PC-9 (cell line): ENCODE measurements around the gene PPP3R1. TPM values are rescaled to one million over a fixed set of nuclear protein-coding genes. Genes with fewer than 3 reads are reported as not detected.

ENCODE experiments used
- BruUV-seq: library from RNA; stranded (reverse); fragments of 400-500 nt; replicated peaks from 2 replicates; lab custom pipeline; 2021; lab: Mats Ljungman, UMichigan
- CTCF ChIA-PET: fragments of 300-600 bp; sonication (Branson Sonifier 250); formaldehyde crosslinking; loops from one replicate; lab custom pipeline; 2022; ENCODE audit warnings: antibody characterized with exemption; lab: Charles Lee
- POLR2A ChIA-PET: fragments of 300-600 bp; sonication (Branson Sonifier 250); formaldehyde crosslinking; loops from one replicate; lab custom pipeline; 2022; ENCODE audit warnings: antibody characterized with exemption; ENCODE audit not compliant: unreplicated experiment; lab: Charles Lee
- DNase-seq, 2 experiments: peaks; one replicate each; pipeline versions ENCODE4 v3.0.0 to v3.0.0-alpha.2; 2015 to 2022; ENCODE audit warnings: mixed read lengths in 1 of 2
- H2AFZ ChIP-seq: fragments of 200-600 bp; sonication (generic); 2 replicates; pipeline ENCODE4 v1.8.1; 2017; ENCODE audit warnings: antibody characterized with exemption
- H3F3A ChIP-seq: fragments of 200-600 bp; sonication (generic); 2 replicates; pipeline ENCODE4 v1.8.1; 2017; ENCODE audit warnings: antibody characterized with exemption, mild to moderate bottlenecking, low read depth; ENCODE audit not compliant: insufficient read depth
- H3K27ac ChIP-seq: fragments of 200-600 bp; sonication (generic); 2 replicates; pipeline ENCODE4 v1.6.1; 2016; ENCODE audit warnings: mixed run types
- H3K27me3 ChIP-seq: fragments of 200-600 bp; sonication (generic); 2 replicates; pipeline ENCODE4 v1.6.1; 2016; ENCODE audit warnings: low read depth, mixed run types; ENCODE audit not compliant: insufficient read depth
- H3K36me3 ChIP-seq: fragments of 200-600 bp; sonication (generic); 2 replicates; pipeline ENCODE4 v1.6.1; 2016; ENCODE audit warnings: low read depth, mixed run types
- H3K4me1 ChIP-seq: fragments of 200-600 bp; sonication (generic); replicated peaks from 2 replicates; pipeline ENCODE4 v1.6.1; 2016; ENCODE audit warnings: mixed run types; ENCODE audit not compliant: insufficient read depth
- H3K4me2 ChIP-seq: fragments of 200-600 bp; sonication (generic); 2 replicates; pipeline ENCODE4 v1.6.1; 2017; ENCODE audit warnings: mixed run types
- H3K4me3 ChIP-seq: fragments of 200-600 bp; sonication (generic); 2 replicates; pipeline ENCODE4 v1.6.1; 2016; ENCODE audit warnings: mixed run types
- H3K79me2 ChIP-seq: fragments of 200-600 bp; sonication (generic); 2 replicates; pipeline ENCODE4 v1.6.1; 2017; ENCODE audit warnings: low read depth, mixed run types
- H3K9me2 ChIP-seq: fragments of 200-600 bp; sonication (generic); 2 replicates; pipeline ENCODE4 v1.8.1; 2017; ENCODE audit warnings: mild to moderate bottlenecking; ENCODE audit not compliant: insufficient read depth
- H3K9me3 ChIP-seq: fragments of 200-600 bp; sonication (generic); 2 replicates; pipeline ENCODE4 v1.8.1; 2016; ENCODE audit warnings: low read depth; ENCODE audit not compliant: insufficient read depth
- H4K20me1 ChIP-seq: fragments of 200-600 bp; sonication (generic); 2 replicates; pipeline ENCODE4 v1.8.1; 2017; ENCODE audit not compliant: insufficient read depth
- EZH2 ChIP-seq: fragments of 200-600 bp; sonication (generic); IDR thresholded peaks from 2 replicates; pipeline ENCODE4 v1.8.0; 2017; ENCODE audit warnings: antibody characterized with exemption, low read depth
- intact Hi-C: fragments of 100-400 bp; cut with micrococcal nuclease; formaldehyde crosslinking; loops from one replicate; pipeline ENCODE4 v1.10.0; 2022; ENCODE audit not compliant: unreplicated experiment
- total RNA-seq: library from RNA; stranded (reverse); gene quantifications from 2 replicates; pipeline ENCODE4 v1.2.3, GENCODE V29; 2021
- TF ChIP-seq, protein P1 (sequence below): fragments of 200-600 bp; sonication (generic); conservative IDR thresholded peaks from 2 replicates; pipeline ENCODE4 v1.6.1; 2017; ENCODE audit warnings: mixed run types, antibody characterized with exemption, mild to moderate bottlenecking, moderate library complexity

Gene PPP3R1
- total RNA-seq, 1 experiment from 2014 or later, result 67.5 TPM

DNA sequence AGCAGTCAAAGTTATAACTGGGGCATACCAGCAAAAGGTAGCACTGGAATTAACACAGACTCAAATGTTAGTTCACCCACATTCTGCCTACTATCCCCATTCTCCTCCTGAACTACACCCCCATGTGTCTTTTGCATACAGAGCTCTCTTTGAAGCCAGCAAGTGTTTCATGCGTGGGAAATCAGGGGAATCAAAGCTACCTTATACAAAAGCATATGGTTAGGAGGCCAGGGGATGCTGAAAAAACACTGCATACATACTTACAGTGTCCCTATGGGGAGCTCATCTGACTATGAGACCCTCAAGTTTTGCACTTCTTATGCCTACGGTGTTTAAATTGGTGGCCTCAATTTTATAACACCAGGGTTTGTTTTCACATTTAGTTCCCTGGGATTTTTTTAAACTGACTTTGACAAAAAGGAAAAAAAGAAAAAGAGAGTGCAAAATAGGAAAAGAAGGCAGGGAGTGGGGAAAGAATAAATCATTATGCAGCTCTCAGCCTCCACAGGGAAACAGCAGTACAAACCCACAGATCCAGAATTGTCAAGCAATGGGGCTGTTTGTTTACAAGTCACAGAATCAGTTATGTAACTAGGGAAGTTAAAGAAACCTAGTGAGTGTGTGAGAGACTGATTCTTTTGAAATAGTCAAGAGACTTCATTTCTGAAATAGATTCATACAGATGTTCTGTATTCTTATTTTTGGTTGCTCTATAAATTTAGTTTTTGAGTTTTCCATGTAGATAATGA is 20.1 kb upstream of the PPP3R1 start:
- no peak overlapping the region for H3K4me2 ChIP-seq
- H3K27ac ChIP-seq, result no peak overlapping the region
- no peaks in the 10 kb centered on the region for H3K36me3 ChIP-seq
- ChIA-PET POLR2A (no interaction called here), CTCF (no interaction called here)
- no peak for DNase-seq
- H2AFZ ChIP-seq, result no peak overlapping the region
- H3K4me1 ChIP-seq, result no peaks in the 10 kb centered on the region
- no peaks in the 10 kb centered on the region for H3K9me3 ChIP-seq
- H3K27me3 ChIP-seq, result no peaks in the 10 kb centered on the region
- H3K9me2 ChIP-seq, result no peaks in the 10 kb centered on the region
- intact Hi-C loops, result no loop called here
- no peaks in the 10 kb centered on the region for H3F3A ChIP-seq
- no TSS peak for BruUV-seq
- no peaks in the 10 kb centered on the region for H3K79me2 ChIP-seq
- no peak overlapping the region for H3K4me3 ChIP-seq
- TF ChIP-seq, protein P1, sequence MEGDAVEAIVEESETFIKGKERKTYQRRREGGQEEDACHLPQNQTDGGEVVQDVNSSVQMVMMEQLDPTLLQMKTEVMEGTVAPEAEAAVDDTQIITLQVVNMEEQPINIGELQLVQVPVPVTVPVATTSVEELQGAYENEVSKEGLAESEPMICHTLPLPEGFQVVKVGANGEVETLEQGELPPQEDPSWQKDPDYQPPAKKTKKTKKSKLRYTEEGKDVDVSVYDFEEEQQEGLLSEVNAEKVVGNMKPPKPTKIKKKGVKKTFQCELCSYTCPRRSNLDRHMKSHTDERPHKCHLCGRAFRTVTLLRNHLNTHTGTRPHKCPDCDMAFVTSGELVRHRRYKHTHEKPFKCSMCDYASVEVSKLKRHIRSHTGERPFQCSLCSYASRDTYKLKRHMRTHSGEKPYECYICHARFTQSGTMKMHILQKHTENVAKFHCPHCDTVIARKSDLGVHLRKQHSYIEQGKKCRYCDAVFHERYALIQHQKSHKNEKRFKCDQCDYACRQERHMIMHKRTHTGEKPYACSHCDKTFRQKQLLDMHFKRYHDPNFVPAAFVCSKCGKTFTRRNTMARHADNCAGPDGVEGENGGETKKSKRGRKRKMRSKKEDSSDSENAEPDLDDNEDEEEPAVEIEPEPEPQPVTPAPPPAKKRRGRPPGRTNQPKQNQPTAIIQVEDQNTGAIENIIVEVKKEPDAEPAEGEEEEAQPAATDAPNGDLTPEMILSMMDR, result no peak
- no peak for TF ChIP-seq EZH2
- no peaks in the 10 kb centered on the region for H4K20me1 ChIP-seq

DNA sequence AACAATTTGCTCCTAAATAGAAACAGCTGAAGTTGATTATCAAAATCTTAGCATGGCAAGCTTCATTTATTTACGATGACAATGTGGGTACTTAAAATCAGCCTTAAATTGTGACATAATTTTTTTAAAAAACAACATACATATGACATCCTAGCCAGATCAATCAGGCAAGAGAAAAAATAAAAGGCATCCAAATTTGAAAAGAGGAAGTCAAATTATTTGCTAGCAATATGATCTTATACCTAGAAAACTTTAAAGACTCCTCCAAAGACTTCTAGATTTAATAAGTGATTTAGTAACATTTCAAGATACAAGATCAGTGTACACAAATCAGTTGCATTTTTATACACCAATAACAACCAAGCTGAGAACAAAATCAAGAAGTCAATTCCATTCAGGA is 14.3 kb upstream of the PPP3R1 start:
- CTCF ChIA-PET, result interaction anchor here (0.7 kb wide), 1 partner anchor 421 kb away, joined by 7 read pairs; no protein-coding TSS in a partner anchor
- Histone ChIP-seq H3K9me3 (no peaks in the 10 kb centered on the region), H3K79me2 (no peaks in the 10 kb centered on the region), H3K4me3 (no peak overlapping the region), H3K4me2 (no peak overlapping the region), H3F3A (no peaks in the 10 kb centered on the region), H3K36me3 (no peaks in the 10 kb centered on the region), H4K20me1 (no peaks in the 10 kb centered on the region), H3K9me2 (no peaks in the 10 kb centered on the region), H3K27ac (no peak overlapping the region), H3K4me1 (no peaks in the 10 kb centered on the region), H2AFZ (no peak overlapping the region), H3K27me3 (no peaks in the 10 kb centered on the region)
- POLR2A ChIA-PET, result interaction anchor here (0.6 kb wide), 1 partner anchor 1081 kb away, joined by 5 read pairs; no protein-coding TSS in a partner anchor
- no peak for DNase-seq
- no peak for TF ChIP-seq EZH2
- TF ChIP-seq, protein P1, result no peak
- intact Hi-C loops, result no loop called here
- no TSS peak for BruUV-seq

DNA sequence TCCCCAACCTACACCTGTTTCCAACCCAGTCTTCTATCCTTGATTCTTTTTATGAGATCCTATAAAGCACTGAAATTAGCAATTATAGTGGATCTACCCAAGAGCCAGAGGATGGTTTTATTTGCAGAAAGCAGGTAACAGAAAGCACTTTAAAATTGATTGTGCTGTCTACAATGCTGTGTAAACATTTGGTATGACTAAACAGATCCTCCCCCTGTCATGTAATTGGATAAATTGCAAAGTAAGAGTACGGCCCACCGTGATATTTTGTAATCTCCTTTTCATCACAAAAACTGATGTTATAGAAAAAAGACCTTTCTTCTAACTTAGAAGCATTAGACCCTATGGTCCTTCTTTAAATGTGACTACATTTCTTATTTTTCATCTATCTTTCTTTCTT is 11.3 kb upstream of the PPP3R1 start:
- TF ChIP-seq, protein P1, result no peak
- no peak for TF ChIP-seq EZH2
- Histone ChIP-seq H3K27me3 (no peaks in the 10 kb centered on the region), H3K4me3 (no peak overlapping the region), H2AFZ (no peak overlapping the region), H3K9me2 (no peaks in the 10 kb centered on the region), H3K9me3 (no peaks in the 10 kb centered on the region), H3K79me2 (no peaks in the 10 kb centered on the region), H3K27ac (no peak overlapping the region), H3K4me1 (no peaks in the 10 kb centered on the region), H3K4me2 (no peak overlapping the region), H3F3A (no peaks in the 10 kb centered on the region), H3K36me3 (no peaks in the 10 kb centered on the region), H4K20me1 (no peaks in the 10 kb centered on the region)
- DNase-seq, result no peak
- ChIA-PET CTCF (no interaction called here), POLR2A (no interaction called here)
- intact Hi-C loops, result no loop called here
- no TSS peak for BruUV-seq
